HG02870 (cell line): ENCODE results near the gene DLL4.

Experiments
- ATAC-seq: cut with Tn5 transposase; IDR thresholded peaks from one replicate; pipeline ENCODE4 v1.9.1; 2021; ENCODE audit warnings: mild to moderate bottlenecking, moderate library complexity; ENCODE audit not compliant: unreplicated experiment

The DLL4 gene

DNA sequence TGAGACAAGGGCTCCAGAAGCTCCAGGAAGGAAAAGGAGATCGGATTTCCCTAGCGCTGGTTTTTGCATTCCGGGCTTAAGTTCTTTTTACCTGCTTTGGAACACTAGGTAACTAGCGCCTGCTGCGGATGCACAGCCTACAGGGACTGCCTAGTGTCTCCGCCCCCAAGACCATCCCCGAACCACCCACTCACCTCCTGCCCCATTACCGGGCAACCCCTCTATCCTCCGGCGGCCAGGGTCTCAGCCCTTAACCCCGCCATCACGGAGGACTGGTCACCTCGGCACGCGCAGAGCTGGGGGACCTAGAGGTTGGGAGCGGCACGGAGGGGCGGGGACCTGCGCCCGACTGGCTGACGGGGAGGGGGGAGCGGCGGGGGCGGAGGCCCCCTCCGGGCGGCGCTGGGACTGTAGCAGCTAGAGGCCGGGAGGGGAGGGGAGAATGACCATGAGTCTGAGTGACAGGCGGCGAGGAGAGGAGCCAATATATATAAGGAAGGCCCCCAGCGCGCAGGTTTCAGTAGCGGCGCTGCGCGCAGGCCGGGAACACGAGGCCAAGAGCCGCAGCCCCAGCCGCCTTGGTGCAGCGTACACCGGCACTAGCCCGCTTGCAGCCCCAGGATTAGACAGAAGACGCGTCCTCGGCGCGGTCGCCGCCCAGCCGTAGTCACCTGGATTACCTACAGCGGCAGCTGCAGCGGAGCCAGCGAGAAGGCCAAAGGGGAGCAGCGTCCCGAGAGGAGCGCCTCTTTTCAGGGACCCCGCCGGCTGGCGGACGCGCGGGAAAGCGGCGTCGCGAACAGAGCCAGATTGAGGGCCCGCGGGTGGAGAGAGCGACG is at the start of gene DLL4:
Gene DLL4 (plus strand): TSS at position 520 of the 839 bp plus-strand sequence. CDS start 329 bp downstream, outside the sequence.
- ATAC-seq: no peak

DNA sequence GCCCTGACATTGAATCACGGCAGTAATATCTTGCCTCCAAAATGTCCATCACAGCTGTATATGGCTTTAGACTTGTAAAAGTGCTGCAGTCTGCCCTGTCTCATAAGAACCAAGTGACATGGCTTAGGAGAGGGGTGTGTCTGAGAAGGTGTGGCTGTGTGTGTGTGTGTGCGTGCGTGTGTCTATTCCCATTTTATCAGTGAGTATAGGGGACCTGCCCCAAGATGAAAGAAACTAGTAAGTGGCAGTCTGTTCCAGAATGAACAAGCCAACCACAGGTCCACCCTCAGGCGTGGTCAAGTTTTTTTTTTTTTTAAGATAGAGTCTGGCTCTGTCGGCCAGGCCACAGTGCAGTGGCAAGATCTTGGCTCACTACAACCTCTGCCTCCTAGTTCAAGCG is 49.5 kb upstream of the DLL4 start:
- no peak for ATAC-seq

DNA sequence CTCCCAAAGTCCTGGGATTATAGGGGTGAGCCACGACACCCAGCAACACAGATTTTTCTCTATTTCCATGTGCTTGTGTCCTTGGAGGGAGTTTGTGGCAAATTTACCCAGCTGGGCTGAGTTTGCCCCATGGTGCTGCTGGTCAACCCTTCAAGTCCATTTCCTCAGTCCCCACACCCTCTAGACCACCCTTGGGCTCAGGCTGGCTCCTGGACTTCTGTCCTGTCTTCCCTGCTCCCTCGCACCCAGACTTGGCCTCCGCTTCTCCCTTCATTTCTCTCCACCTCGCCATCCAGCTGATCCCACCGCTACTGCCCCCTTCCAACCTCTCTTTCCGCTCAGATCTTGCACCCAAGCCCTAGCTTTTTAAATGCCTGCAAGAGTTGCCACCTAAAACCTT is 47.8 kb upstream of the DLL4 start:
- no peak for ATAC-seq

DNA sequence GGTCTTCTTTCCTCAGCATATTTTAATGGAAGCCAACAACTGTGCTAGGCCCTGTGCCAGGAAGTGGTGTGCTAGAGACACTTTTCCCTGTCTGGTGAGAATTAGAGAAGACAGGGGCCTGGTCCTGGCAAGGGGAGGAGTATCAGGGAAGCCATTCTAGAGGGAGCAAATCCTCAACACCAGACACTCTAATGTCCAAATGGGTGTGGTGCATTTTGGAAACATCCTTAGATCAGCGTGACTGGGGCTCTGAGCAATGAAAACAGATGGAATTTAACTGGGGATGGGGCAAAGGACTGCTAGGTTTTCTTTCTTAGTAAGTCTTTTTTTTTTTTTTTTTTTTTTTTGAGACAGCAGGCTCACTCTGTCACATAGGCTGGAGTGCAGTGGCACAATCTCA is 42.6 kb upstream of the DLL4 start:
- ATAC-seq: no peak

DNA sequence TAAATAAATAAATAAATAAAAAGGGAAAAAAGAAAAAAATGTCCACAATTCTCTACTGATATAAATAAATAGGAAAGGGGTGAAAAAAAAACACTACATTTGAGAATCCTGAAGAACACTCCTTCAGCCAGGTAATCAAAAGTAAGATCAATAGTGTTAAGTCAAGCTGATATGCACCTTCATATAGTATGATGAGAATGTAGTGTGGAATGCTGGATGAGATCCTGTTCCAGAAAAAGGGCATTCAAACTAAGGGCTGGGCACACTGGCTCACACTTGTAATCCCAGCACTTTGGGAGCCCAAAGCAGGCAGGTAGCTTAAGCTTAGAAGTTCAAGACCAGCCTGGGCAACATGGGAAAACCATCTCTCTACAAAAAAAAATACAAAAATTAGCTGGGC is 40.0 kb upstream of the DLL4 start:
- no peak for ATAC-seq

DNA sequence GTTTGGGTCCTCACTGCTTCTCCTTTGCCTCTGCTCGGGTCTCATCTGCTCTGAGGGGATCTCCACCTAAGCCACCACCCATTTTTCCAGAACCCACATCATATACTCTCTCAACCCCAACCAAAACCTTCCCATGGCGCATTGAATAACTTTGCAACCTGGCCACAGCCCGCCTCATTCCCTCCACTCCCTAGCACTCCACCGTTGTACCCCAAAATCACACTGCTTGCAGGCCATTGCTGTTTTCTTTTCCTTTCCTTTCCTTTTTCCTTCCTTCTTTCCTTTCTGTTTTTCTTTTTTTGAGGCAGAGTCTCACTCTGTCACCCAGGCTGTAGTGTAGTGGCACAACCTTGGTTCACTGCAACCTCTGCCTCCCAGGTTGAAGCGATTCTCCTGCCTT is 38.0 kb upstream of the DLL4 start:
- no peak for ATAC-seq

DNA sequence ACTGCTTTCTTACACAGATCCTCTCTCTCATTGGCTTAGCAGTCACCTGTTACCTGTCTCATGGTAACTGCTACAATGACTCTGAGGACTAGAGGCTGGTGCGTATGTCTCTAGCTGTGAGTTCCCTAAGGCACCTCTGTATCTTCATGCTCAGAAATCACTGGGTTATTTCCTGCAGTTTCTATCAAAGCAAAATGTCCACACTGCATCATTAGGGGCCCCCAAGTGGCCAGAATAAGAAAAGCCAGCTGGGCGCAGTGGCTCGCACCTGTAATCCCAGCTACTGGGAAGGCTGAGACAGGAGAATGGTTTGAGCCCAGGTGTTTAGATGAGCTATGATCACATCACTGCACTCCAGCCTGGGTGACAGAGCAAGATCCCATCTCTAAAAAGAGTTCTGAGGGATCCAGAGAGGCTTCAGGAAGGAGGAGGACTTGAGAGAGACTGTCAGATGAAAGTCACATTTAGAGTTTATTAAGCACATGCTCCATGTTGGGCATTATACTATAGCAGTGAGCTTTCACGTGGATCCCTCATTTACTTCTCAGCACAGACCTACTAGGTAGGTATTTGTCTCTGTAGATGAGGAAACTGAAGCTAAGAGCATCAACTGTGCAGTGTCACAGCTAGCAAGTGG is 37.2 kb upstream of the DLL4 start:
- ATAC-seq: no peak

DNA sequence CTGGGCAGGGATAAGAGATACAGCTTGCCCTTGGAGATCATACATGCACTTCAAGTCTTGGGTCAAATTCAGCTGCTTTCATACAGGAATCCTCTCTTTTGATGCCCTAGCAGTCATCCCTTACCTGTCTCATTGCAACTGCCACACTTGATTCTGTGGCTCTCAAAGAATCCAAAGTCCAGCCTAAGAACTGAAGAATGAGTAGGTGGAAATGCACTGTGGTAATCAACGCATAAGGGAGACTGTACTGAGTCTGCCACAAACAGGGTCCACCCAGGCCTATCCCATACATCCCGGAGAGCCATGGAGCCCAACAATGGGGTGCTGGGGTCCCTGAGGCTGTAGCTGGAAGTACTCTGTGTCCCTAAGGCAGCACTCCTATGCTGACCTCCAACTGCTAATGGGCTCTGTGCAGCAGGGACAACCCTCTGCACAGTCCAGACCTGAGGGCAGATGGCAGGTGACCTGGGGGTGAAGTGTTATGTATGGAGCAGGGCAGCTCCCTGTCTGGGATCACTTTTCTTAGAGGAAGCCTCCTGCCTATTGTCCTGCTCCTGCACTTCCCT is 36.6 kb upstream of the DLL4 start:
- no peak for ATAC-seq

DNA sequence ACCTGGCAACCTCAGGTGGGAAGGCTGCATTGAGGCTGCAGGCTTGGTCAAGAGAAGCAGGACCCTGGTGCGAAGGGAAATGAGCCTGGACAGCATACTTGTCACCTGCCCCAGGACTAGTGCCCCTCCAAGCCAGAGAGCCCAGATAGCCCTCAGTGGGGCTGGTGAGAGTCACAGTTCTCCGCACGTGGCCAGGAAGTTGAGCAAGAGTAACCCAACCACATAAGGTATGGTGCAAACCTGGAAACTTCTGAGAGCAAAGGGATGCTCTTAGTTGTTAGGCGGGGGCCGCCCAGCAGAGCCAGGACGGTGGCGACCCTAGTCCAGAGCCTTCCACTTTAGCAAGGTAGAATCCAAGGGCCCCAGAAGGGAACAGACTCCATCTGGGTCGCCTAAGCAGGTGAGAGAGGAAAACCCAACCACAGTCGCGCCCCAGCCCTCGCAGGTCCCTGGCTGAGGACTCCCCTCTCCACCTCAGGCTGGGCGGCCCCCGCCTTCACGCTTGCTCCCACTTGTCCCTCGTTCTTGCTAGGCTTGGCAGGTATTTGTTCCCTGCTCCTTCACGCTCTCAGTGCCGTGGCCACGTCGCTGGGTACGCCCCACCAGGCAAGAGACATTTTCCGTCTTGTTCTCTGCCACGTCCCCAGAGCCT is 36.0 kb upstream of the DLL4 start:
- no peak for ATAC-seq

DNA sequence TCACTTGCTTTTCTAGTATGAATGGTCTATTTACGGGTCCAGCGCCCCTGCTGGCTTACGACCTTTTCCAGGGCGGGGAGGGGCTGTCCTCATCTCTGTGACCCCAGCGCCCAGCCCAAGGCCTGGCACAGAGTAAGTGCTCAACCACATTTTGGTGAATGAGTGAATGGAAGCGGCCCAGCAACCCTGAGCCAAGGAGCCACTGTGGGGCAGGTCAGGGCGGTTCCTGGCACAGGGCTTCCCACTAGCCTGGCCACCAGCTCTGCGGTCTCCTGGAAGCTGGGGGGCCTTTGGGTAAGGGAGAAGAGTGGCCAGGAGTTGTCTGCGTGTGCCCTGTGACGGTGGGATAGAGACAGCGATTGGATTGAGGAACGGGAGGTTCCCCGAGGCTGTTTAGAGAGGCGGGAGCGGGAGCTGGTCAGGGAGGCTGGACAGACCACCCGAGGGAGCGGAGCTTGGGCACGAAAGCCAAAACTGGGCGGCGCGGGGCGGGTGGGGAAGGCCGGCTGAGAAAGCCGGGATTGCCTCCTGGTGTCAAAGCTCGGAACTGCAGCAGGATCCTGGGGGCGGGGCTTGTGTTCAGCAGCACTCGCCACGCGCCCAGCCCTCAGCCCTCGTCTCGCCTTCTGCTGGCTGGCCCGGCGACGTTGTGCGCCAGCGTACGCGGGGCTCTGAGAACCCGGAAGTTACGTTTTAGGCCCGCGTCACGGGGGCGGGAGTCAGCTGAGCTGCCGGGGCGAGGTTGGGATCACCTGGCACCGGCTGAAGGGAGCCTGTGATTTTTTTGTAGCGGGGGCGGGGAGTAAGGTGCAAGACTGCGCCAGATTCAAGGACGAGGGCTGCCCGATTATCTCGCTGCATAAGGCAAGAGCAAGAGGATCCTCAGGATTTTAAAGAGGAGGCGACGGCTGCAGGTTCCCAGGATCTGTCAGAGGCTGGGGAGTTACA is 35.1 kb upstream of the DLL4 start, which contains the start of gene VPS18:
Gene VPS18 (plus strand): TSS at position 718 of the 948 bp plus-strand sequence. CDS start 319 bp downstream, outside the sequence.
- ATAC-seq: peak; percentile 84

DNA sequence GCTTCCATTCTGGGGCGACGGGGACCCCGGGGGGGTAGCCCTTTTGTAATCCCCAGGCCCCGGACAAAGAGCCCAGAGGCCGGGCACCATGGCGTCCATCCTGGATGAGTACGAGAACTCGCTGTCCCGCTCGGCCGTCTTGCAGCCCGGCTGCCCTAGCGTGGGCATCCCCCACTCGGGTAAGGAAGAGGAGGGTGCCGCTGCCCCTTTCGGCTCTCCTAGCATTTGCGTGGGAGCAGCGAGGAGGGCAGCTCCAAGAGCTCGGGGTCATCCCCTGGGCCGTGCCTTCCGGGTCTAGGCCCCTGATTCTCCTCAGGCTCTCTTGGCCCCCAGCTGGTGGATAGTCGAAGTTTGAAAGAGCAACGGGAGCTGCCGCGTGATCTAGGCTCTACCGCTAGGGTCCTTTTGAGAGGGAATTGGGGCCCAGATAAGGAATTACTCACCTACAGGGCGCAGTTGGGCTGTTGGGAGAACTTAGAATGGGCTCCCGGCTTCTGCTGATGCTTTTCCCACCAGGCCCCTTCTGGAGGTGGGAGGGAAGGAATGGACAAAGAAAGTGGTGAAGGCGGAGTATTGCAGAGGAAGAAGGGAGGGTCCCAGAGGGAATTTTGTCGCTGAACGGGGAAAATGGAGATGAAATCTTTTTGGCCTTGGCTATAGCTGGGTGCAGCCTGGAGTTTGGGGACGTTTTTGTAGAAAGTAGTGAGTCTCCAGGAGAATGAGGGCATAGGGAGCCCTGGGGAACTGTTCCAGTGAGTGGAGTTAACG is 34.3 kb upstream of the DLL4 start:
- ATAC-seq: no peak

DNA sequence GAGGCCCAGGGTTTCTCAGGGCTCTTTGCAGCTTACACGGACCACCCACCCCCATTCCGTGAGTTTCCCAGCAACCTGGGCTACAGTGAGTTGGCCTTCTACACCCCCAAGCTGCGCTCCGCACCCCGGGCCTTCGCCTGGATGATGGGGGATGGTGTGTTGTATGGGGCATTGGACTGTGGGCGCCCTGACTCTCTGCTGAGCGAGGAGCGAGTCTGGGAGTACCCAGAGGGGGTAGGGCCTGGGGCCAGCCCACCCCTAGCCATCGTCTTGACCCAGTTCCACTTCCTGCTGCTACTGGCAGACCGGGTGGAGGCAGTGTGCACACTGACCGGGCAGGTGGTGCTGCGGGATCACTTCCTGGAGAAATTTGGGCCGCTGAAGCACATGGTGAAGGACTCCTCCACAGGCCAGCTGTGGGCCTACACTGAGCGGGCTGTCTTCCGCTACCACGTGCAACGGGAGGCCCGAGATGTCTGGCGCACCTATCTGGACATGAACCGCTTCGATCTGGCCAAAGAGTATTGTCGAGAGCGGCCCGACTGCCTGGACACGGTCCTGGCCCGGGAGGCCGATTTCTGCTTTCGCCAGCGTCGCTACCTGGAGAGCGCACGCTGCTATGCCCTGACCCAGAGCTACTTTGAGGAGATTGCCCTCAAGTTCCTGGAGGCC is 29.5 kb upstream of the DLL4 start:
- ATAC-seq: no peak

DNA sequence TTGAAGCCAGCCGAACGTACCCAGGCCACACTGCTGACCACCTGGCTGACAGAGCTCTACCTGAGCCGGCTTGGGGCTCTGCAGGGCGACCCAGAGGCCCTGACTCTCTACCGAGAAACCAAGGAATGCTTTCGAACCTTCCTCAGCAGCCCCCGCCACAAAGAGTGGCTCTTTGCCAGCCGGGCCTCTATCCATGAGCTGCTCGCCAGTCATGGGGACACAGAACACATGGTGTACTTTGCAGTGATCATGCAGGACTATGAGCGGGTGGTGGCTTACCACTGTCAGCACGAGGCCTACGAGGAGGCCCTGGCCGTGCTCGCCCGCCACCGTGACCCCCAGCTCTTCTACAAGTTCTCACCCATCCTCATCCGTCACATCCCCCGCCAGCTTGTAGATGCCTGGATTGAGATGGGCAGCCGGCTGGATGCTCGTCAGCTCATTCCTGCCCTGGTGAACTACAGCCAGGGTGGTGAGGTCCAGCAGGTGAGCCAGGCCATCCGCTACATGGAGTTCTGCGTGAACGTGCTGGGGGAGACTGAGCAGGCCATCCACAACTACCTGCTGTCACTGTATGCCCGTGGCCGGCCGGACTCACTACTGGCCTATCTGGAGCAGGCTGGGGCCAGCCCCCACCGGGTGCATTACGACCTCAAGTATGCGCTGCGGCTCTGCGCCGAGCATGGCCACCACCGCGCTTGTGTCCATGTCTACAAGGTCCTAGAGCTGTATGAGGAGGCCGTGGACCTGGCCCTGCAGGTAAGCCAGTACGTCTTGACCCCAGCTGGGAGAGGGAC is 28.7 kb upstream of the DLL4 start:
- no peak for ATAC-seq

DNA sequence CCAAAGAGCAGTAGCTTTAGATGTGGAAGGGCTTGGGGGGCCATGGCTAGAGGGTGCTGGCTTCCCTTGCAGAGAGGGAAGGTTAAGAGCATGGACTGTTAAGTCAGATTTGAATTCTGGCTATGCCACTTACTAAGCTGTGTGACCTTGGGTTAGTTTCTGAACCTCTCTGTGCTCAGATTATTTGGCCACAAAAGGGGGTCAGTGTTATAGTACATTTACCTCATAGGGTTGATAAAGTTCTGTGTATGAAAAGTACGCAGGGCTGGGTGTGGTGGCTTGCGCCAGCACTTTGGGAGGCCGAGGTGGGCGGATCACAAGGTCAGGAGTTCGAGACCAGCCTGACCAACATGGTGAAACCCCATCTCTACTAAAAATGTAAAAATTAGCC is 28.1 kb upstream of the DLL4 start:
- no peak for ATAC-seq

DNA sequence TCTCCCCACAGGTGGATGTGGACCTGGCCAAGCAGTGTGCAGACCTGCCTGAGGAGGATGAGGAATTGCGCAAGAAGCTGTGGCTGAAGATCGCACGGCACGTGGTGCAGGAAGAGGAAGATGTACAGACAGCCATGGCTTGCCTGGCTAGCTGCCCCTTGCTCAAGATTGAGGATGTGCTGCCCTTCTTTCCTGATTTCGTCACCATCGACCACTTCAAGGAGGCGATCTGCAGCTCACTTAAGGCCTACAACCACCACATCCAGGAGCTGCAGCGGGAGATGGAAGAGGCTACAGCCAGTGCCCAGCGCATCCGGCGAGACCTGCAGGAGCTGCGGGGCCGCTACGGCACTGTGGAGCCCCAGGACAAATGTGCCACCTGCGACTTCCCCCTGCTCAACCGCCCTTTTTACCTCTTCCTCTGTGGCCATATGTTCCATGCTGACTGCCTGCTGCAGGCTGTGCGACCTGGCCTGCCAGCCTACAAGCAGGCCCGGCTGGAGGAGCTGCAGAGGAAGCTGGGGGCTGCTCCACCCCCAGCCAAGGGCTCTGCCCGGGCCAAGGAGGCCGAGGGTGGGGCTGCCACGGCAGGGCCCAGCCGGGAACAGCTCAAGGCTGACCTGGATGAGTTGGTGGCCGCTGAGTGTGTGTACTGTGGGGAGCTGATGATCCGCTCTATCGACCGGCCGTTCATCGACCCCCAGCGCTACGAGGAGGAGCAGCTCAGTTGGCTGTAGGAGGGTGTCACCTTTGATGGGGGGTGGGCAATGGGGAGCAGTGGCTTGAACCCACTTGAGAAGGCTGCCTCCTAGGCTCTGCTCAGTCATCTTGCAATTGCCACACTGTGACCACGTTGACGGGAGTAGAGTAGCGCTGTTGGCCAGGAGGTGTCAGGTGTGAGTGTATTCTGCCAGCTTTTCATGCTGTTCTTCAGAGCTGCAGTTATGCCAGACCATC is 26.3 kb upstream of the DLL4 start:
- no peak for ATAC-seq

DNA sequence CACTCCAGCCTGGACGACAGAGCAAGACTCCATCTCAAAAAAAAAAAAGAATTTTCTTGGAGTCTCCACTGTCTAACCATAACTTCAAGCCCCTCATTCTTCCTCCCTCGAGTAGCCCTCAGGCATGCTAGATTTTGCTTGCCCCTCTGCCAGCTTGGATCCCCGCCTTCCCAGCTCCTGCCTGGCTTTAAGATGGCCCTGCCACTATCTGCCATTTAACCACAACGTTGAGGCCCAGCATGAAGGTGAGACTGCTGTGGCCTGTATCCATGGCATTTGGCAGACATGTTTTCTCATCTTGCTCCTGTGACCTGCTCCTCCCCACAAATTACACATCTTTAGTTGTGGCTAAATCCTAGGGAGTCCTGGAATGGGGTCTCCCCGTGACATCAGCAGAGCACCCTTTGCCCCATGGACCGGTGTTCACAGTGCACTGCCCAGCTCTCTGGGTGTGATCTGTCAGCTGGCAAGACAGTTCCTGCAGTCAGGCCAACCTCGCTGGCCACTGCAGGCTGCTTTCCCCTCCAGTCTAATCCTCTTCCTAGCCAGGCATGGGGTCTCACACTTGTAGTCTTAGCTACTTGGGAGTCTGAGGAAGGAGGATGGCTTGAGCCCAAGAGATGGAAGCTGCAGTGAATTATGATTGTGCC is 24.5 kb upstream of the DLL4 start:
- ATAC-seq: no peak
